ENCODE results near the gene RPL31. TPM values are rescaled to one million over a fixed set of nuclear protein-coding genes. Genes with fewer than 3 reads are reported as not detected.

Gene RPL31
- total RNA-seq, 1 donor from 2014 or later: 1,335 TPM

GRCh38 chr2:101007415-101008345 lies 5.6 kb downstream of the RPL31 start:
- Mint-ChIP-seq H3K36me3 (ENCODE audit: unreplicated experiment) (peaks cover 50% of the 10 kb centered on the region), H3K4me3 (ENCODE audit: unreplicated experiment) (no peak overlapping the region), H3K27me3 (ENCODE audit: unreplicated experiment) (no peaks in the 10 kb centered on the region), H3K27ac (ENCODE audit: unreplicated experiment) (peak overlapping the region; percentile 8), H3K9me3 (ENCODE audit: unreplicated experiment) (no peaks in the 10 kb centered on the region), H3K4me1 (ENCODE audit: unreplicated experiment) (peaks cover 37% of the 10 kb centered on the region)
- DNase-seq (ENCODE audit: extremely low spot score, unreplicated experiment): no peak
- TF ChIP-seq CTCF (IDR thresholded peaks at IDR 0.05): no peak

GRCh38 chr2:101011152-101011551 lies 9.1 kb downstream of the RPL31 start:
- Mint-ChIP-seq H3K36me3 (ENCODE audit: unreplicated experiment) (peaks cover 27% of the 10 kb centered on the region), H3K4me3 (ENCODE audit: unreplicated experiment) (no peak overlapping the region), H3K9me3 (ENCODE audit: unreplicated experiment) (no peaks in the 10 kb centered on the region), H3K4me1 (ENCODE audit: unreplicated experiment) (peaks cover 12% of the 10 kb centered on the region), H3K27me3 (ENCODE audit: unreplicated experiment) (no peaks in the 10 kb centered on the region), H3K27ac (ENCODE audit: unreplicated experiment) (peak overlapping the region; percentile 44)
- peak; percentile 56 for DNase-seq (ENCODE audit: extremely low spot score, unreplicated experiment)
- no peak for TF ChIP-seq CTCF (IDR thresholded peaks at IDR 0.05)

GRCh38 chr2:101012054-101012705 lies 10.1 kb downstream of the RPL31 start:
- peaks cover 18% of the 10 kb centered on the region for H3K36me3 Mint-ChIP-seq (ENCODE audit: unreplicated experiment)
- H3K9me3 Mint-ChIP-seq (ENCODE audit: unreplicated experiment): no peaks in the 10 kb centered on the region
- DNase-seq (ENCODE audit: extremely low spot score, unreplicated experiment): peak; percentile 3
- peak overlapping the region; percentile 16 for H3K27ac Mint-ChIP-seq (ENCODE audit: unreplicated experiment)
- no peaks in the 10 kb centered on the region for H3K27me3 Mint-ChIP-seq (ENCODE audit: unreplicated experiment)
- no peak for TF ChIP-seq CTCF (IDR thresholded peaks at IDR 0.05)
- peaks cover 10% of the 10 kb centered on the region for H3K4me1 Mint-ChIP-seq (ENCODE audit: unreplicated experiment)
- no peak overlapping the region for H3K4me3 Mint-ChIP-seq (ENCODE audit: unreplicated experiment)

GRCh38 chr2:101012706-101013181 lies 10.7 kb downstream of the RPL31 start:
- Mint-ChIP-seq H3K9me3 (ENCODE audit: unreplicated experiment) (no peaks in the 10 kb centered on the region), H3K4me3 (ENCODE audit: unreplicated experiment) (no peak overlapping the region), H3K27ac (ENCODE audit: unreplicated experiment) (no peak overlapping the region), H3K27me3 (ENCODE audit: unreplicated experiment) (no peaks in the 10 kb centered on the region), H3K4me1 (ENCODE audit: unreplicated experiment) (peaks cover 7% of the 10 kb centered on the region), H3K36me3 (ENCODE audit: unreplicated experiment) (peaks cover 13% of the 10 kb centered on the region)
- TF ChIP-seq CTCF (IDR thresholded peaks at IDR 0.05): peak; percentile 83
- DNase-seq (ENCODE audit: extremely low spot score, unreplicated experiment): peak; percentile 77

All from osteocyte (in vitro differentiated cells).